Measurements from ENCODE around the gene DDX27. TPM values are rescaled to one million over a fixed set of nuclear protein-coding genes. Genes with fewer than 3 reads are reported as not detected.

DDX27 gene
- total and polyA plus RNA-seq, 2 of the 13 experiments (the other 11 are each of a cell fraction or from before 2014, with no cell fraction given): 42.6 to 72.8 TPM

DNA sequence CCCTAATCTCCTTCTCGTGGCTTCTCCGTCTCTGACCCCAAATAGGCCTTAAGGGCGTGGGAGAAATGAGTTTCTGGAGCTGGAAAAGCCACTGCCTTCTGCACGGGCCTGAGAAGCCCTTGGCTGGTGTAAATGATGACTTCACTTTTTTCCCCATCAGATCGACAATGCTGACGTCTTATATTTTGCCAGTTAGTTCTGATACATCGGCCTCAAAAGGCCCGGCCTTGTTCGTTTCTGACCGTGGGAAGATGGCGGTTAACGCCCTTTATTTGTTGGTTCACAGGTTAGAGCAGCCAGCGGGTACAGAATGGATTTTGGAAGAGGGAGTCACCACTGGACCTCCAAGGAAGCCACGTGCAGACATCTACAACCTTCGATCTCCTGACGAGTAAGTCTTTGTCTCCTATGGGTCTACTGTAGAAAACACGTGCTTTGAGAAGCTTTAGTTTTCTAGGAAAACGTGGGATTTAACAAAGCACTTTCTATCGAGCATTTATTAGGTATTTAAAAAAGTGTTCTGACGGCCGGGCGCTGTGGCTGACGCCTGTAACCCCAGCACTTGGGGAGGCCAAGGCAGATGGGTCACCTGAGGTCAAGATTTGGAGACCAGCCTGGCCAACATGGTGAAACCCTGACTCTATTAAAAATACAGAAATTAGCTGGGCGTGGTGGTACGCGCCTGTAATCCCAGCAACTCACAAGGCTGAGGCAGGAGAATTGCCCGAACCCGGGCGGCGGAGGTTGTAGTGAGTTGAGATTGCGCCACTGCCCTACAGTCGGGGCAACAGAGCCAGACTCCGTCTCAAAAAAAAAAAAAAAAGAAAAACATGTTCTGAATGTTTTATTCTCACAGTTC, 59.8 kb downstream of the DDX27 start (continued):
- TF ChIP-seq THYN1 (CRISPR knock-in tag; IDR thresholded peaks at IDR 0.05; ENCODE audit: borderline replicate concordance, low read depth) (no peak), ZNF30 (CRISPR knock-in tag; IDR thresholded peaks at IDR 0.05) (0 out of 2 replicates have a peak, but pooled peaks have one; percentile 2), ZNF20 (CRISPR knock-in tag; IDR thresholded peaks at IDR 0.05) (peak; percentile 79; the same call in 1 of the 2 replicates), SRSF1 (optimal IDR thresholded peaks at IDR 0.05; ENCODE audit: low read depth, low read length) (no peak), ZNF501 (CRISPR knock-in tag; IDR thresholded peaks at IDR 0.05) (peak; percentile 80; the same call in 1 of the 2 replicates), SATB2 (CRISPR knock-in tag; IDR thresholded peaks at IDR 0.05) (0 out of 2 replicates have a peak, but pooled peaks have one; percentile 46), CHCHD3 (CRISPR knock-in tag; IDR thresholded peaks at IDR 0.05) (0 out of 2 replicates have a peak, but pooled peaks have one; percentile 17), HOXA3 (CRISPR knock-in tag; IDR thresholded peaks at IDR 0.05) (no peak), ZNF337 (CRISPR knock-in tag; IDR thresholded peaks at IDR 0.05; ENCODE audit: borderline replicate concordance, low read depth) (no peak), ZNF569 (CRISPR knock-in tag; IDR thresholded peaks at IDR 0.05; ENCODE audit: borderline replicate concordance) (0 out of 2 replicates have a peak, but pooled peaks have one; percentile 85), PAF1 (CRISPR knock-in tag; IDR thresholded peaks at IDR 0.05) (peak; percentile 0; the same call in 1 of the 2 replicates), MLLT10 (CRISPR knock-in tag; IDR thresholded peaks at IDR 0.05) (peak; percentile 68; the same call in 1 of the 2 replicates)
- TF ChIP-seq, protein P1, sequence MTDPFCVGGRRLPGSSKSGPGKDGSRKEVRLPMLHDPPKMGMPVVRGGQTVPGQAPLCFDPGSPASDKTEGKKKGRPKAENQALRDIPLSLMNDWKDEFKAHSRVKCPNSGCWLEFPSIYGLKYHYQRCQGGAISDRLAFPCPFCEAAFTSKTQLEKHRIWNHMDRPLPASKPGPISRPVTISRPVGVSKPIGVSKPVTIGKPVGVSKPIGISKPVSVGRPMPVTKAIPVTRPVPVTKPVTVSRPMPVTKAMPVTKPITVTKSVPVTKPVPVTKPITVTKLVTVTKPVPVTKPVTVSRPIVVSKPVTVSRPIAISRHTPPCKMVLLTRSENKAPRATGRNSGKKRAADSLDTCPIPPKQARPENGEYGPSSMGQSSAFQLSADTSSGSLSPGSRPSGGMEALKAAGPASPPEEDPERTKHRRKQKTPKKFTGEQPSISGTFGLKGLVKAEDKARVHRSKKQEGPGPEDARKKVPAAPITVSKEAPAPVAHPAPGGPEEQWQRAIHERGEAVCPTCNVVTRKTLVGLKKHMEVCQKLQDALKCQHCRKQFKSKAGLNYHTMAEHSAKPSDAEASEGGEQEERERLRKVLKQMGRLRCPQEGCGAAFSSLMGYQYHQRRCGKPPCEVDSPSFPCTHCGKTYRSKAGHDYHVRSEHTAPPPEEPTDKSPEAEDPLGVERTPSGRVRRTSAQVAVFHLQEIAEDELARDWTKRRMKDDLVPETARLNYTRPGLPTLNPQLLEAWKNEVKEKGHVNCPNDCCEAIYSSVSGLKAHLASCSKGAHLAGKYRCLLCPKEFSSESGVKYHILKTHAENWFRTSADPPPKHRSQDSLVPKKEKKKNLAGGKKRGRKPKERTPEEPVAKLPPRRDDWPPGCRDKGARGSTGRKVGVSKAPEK (CRISPR knock-in tag; IDR thresholded peaks at IDR 0.05; ENCODE audit: borderline replicate concordance): peak; percentile 72; the same call in 1 of the 2 replicates
- TF ChIP-seq, protein P2, sequence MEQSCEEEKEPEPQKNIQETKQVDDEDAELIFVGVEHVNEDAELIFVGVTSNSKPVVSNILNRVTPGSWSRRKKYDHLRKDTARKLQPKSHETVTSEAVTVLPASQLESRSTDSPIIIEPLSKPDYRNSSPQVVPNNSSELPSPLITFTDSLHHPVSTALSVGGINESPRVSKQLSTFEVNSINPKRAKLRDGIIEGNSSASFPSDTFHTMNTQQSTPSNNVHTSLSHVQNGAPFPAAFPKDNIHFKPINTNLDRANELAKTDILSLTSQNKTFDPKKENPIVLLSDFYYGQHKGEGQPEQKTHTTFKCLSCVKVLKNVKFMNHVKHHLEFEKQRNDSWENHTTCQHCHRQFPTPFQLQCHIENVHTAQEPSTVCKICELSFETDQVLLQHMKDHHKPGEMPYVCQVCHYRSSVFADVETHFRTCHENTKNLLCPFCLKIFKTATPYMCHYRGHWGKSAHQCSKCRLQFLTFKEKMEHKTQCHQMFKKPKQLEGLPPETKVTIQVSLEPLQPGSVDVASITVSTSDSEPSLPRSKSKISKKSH (CRISPR knock-in tag; IDR thresholded peaks at IDR 0.05; ENCODE audit: borderline replicate concordance): no peak
- TF ChIP-seq, protein P3, sequence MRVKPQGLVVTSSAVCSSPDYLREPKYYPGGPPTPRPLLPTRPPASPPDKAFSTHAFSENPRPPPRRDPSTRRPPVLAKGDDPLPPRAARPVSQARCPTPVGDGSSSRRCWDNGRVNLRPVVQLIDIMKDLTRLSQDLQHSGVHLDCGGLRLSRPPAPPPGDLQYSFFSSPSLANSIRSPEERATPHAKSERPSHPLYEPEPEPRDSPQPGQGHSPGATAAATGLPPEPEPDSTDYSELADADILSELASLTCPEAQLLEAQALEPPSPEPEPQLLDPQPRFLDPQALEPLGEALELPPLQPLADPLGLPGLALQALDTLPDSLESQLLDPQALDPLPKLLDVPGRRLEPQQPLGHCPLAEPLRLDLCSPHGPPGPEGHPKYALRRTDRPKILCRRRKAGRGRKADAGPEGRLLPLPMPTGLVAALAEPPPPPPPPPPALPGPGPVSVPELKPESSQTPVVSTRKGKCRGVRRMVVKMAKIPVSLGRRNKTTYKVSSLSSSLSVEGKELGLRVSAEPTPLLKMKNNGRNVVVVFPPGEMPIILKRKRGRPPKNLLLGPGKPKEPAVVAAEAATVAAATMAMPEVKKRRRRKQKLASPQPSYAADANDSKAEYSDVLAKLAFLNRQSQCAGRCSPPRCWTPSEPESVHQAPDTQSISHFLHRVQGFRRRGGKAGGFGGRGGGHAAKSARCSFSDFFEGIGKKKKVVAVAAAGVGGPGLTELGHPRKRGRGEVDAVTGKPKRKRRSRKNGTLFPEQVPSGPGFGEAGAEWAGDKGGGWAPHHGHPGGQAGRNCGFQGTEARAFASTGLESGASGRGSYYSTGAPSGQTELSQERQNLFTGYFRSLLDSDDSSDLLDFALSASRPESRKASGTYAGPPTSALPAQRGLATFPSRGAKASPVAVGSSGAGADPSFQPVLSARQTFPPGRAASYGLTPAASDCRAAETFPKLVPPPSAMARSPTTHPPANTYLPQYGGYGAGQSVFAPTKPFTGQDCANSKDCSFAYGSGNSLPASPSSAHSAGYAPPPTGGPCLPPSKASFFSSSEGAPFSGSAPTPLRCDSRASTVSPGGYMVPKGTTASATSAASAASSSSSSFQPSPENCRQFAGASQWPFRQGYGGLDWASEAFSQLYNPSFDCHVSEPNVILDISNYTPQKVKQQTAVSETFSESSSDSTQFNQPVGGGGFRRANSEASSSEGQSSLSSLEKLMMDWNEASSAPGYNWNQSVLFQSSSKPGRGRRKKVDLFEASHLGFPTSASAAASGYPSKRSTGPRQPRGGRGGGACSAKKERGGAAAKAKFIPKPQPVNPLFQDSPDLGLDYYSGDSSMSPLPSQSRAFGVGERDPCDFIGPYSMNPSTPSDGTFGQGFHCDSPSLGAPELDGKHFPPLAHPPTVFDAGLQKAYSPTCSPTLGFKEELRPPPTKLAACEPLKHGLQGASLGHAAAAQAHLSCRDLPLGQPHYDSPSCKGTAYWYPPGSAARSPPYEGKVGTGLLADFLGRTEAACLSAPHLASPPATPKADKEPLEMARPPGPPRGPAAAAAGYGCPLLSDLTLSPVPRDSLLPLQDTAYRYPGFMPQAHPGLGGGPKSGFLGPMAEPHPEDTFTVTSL (CRISPR knock-in tag; IDR thresholded peaks at IDR 0.05; ENCODE audit: borderline replicate concordance): 0 out of 2 replicates have a peak, but pooled peaks have one; percentile 40
